HepG2 (cell line): ENCODE measurements around the gene SS18L1. TPM values are rescaled to one million over a fixed set of nuclear protein-coding genes. Genes with fewer than 3 reads are reported as not detected.
A peak's percentile ranks its signal among the peaks of the same experiment; 100 is the strongest.

Experiments used
- ARID2 ChIP-seq: sonication (generic); formaldehyde crosslinking; IDR thresholded peaks from 2 replicates; pipeline ENCODE4 v1.8.1; 2022; ENCODE audit warnings: mild to moderate bottlenecking, missing genetic modification reagents, borderline replicate concordance
- CEBPG ChIP-seq: IDR thresholded peaks from 2 replicates; pipeline ENCODE4 v1.6.1; 2016
- EED ChIP-seq: sonication (generic); formaldehyde crosslinking; IDR thresholded peaks from 2 replicates; pipeline ENCODE4 v1.5.0; 2020; ENCODE audit warnings: mild to moderate bottlenecking, missing genetic modification reagents
- ELF1 ChIP-seq: sonication (generic); formaldehyde crosslinking; IDR thresholded peaks from 2 replicates; pipeline ENCODE4 v1.4.0; 2020; ENCODE audit warnings: missing genetic modification reagents
- ELF3 ChIP-seq: IDR thresholded peaks from 2 replicates; pipeline ENCODE4 v1.6.1; 2016; ENCODE audit warnings: missing genetic modification reagents, missing compliant biosample characterization
- HDAC2 ChIP-seq: sonication (generic); formaldehyde crosslinking; IDR thresholded peaks from 2 replicates; pipeline ENCODE4 v1.4.0; 2020; ENCODE audit warnings: missing genetic modification reagents
- MEF2D ChIP-seq: sonication (generic); formaldehyde crosslinking; IDR thresholded peaks from 2 replicates; pipeline ENCODE4 v1.5.1; 2020; ENCODE audit warnings: mild to moderate bottlenecking, missing genetic modification reagents
- MYC ChIP-seq: sonication (generic); formaldehyde crosslinking; IDR thresholded peaks from 2 replicates; pipeline ENCODE4 v1.9.0; 2021; ENCODE audit warnings: missing genetic modification reagents, borderline replicate concordance
- NKX3-1 ChIP-seq: sonication (generic); formaldehyde crosslinking; IDR thresholded peaks from 2 replicates; pipeline ENCODE4 v1.5.0; 2020; ENCODE audit warnings: missing genetic modification reagents
- PHB2 ChIP-seq: fragments of 450-650 bp; IDR thresholded peaks from 2 replicates; pipeline ENCODE4 v1.6.1; 2018; ENCODE audit not compliant: partially characterized antibody
- THRA ChIP-seq: sonication (generic); formaldehyde crosslinking; IDR thresholded peaks from 2 replicates; pipeline ENCODE4 v1.4.0; 2020; ENCODE audit warnings: missing genetic modification reagents, borderline replicate concordance
- THYN1 ChIP-seq: sonication (generic); formaldehyde crosslinking; IDR thresholded peaks from 2 replicates; pipeline ENCODE4 v1.8.1; 2023; ENCODE audit warnings: low read depth, mild to moderate bottlenecking, moderate library complexity, missing genetic modification reagents, borderline replicate concordance
- ZNF335 ChIP-seq: sonication (generic); formaldehyde crosslinking; IDR thresholded peaks from 2 replicates; pipeline ENCODE4 v1.4.0; 2020; ENCODE audit warnings: missing genetic modification reagents
- ZNF367 ChIP-seq: sonication (generic); formaldehyde crosslinking; IDR thresholded peaks from 2 replicates; pipeline ENCODE4 v1.4.0; 2020; ENCODE audit warnings: missing genetic modification reagents, borderline replicate concordance
- ZNF543 ChIP-seq: sonication (generic); formaldehyde crosslinking; IDR thresholded peaks from 2 replicates; pipeline ENCODE4 v1.4.0; 2020; ENCODE audit warnings: mild to moderate bottlenecking, missing genetic modification reagents
- ZNF691 ChIP-seq: sonication (generic); formaldehyde crosslinking; IDR thresholded peaks from 2 replicates; pipeline ENCODE4 v1.4.0; 2020; ENCODE audit warnings: missing genetic modification reagents, low read depth, mild to moderate bottlenecking, borderline replicate concordance
- ZNF83 ChIP-seq: sonication (generic); formaldehyde crosslinking; IDR thresholded peaks from 2 replicates; pipeline ENCODE4 v1.4.0; 2020; ENCODE audit warnings: missing genetic modification reagents, mild to moderate bottlenecking, borderline replicate concordance
- polyA plus RNA-seq, 8 experiments: library from polyadenylated mRNA; depleted of rRNA in 3 of 8; stranded (reverse) in 7 of 8; unstranded in 1 of 8; fragments of >200 nt; fragmentation: Illumina TruSeq in 4 of 8; extraction: Trizol in 4 of 8; gene quantifications; 2 replicates each; pipeline versions ENCODE4 v1.2.1 to v1.2.3, GENCODE V29; 2011 to 2016; ENCODE audit warnings: low read depth in 4 of 8, missing spikeins in 1 of 8, mixed read lengths in 1 of 8; ENCODE audit not compliant: insufficient read depth in 1 of 8
- total RNA-seq, 5 experiments: library from RNA; depleted of rRNA; stranded (reverse); fragments of >200 nt; fragmentation: Illumina TruSeq; extraction: Trizol; gene quantifications; 2 replicates each; pipeline ENCODE4 v1.2.3, GENCODE V29; 2016; ENCODE audit warnings: low read depth in 1 of 5
- TF ChIP-seq, protein P1 (sequence below): fragments of 450-650 bp; IDR thresholded peaks from 2 replicates; pipeline ENCODE4 v1.6.1; 2017
- TF ChIP-seq, protein P2 (sequence below): sonication (generic); formaldehyde crosslinking; IDR thresholded peaks from 2 replicates; pipeline ENCODE4 v1.8.0; 2022; ENCODE audit warnings: mild to moderate bottlenecking, missing genetic modification reagents, borderline replicate concordance
- TF ChIP-seq, protein P3 (sequence below): sonication (generic); formaldehyde crosslinking; IDR thresholded peaks from 2 replicates; pipeline ENCODE4 v1.8.0; 2022; ENCODE audit warnings: mild to moderate bottlenecking, missing genetic modification reagents, moderate library complexity
- TF ChIP-seq, protein P4 (sequence below): sonication (generic); formaldehyde crosslinking; IDR thresholded peaks from 2 replicates; pipeline ENCODE4 v1.4.0; 2020; ENCODE audit warnings: missing genetic modification reagents

The SS18L1 gene
- total and polyA plus RNA-seq, 2 of the 13 experiments (the other 11 are each of a cell fraction or from before 2014, with no cell fraction given): 17.8 to 27.6 TPM

GRCh38 chr20:62182469-62183425 is 39.2 kb downstream of the SS18L1 start, which contains the start of gene MTG2 (continued):
- TF ChIP-seq PHB2: no peak
- peak; percentile 87 for TF ChIP-seq EED (CRISPR knock-in tag)
- TF ChIP-seq, protein P1, sequence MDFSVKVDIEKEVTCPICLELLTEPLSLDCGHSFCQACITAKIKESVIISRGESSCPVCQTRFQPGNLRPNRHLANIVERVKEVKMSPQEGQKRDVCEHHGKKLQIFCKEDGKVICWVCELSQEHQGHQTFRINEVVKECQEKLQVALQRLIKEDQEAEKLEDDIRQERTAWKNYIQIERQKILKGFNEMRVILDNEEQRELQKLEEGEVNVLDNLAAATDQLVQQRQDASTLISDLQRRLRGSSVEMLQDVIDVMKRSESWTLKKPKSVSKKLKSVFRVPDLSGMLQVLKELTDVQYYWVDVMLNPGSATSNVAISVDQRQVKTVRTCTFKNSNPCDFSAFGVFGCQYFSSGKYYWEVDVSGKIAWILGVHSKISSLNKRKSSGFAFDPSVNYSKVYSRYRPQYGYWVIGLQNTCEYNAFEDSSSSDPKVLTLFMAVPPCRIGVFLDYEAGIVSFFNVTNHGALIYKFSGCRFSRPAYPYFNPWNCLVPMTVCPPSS: no peak
- TF ChIP-seq, protein P2, sequence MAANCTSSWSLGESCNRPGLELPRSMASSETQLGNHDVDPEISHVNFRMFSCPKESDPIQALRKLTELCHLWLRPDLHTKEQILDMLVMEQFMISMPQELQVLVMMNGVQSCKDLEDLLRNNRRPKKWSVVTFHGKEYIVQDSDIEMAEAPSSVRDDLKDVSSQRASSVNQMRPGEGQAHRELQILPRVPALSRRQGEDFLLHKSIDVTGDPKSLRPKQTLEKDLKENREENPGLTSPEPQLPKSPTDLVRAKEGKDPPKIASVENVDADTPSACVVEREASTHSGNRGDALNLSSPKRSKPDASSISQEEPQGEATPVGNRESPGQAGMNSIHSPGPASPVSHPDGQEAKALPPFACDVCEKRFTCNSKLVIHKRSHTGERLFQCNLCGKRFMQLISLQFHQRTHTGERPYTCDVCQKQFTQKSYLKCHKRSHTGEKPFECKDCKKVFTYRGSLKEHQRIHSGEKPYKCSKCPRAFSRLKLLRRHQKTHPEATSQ: peak; percentile 32; the same call in 1 of the 2 replicates
- TF ChIP-seq ZNF335 (CRISPR knock-in tag): peak; percentile 86; the same call in 1 of the 2 replicates
- peak; percentile 80; the same call in 1 of the 2 replicates for TF ChIP-seq ZNF83 (CRISPR knock-in tag)
- TF ChIP-seq ELF3 (CRISPR knock-in tag): peak; percentile 96
- TF ChIP-seq ZNF691: peak; percentile 99
- TF ChIP-seq MYC: peak; percentile 98
- peak; percentile 99 for TF ChIP-seq NKX3-1
- TF ChIP-seq, protein P3, sequence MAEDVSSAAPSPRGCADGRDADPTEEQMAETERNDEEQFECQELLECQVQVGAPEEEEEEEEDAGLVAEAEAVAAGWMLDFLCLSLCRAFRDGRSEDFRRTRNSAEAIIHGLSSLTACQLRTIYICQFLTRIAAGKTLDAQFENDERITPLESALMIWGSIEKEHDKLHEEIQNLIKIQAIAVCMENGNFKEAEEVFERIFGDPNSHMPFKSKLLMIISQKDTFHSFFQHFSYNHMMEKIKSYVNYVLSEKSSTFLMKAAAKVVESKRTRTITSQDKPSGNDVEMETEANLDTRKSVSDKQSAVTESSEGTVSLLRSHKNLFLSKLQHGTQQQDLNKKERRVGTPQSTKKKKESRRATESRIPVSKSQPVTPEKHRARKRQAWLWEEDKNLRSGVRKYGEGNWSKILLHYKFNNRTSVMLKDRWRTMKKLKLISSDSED (CRISPR knock-in tag): no peak
- TF ChIP-seq ZNF367 (CRISPR knock-in tag): peak; percentile 98
- TF ChIP-seq, protein P4, sequence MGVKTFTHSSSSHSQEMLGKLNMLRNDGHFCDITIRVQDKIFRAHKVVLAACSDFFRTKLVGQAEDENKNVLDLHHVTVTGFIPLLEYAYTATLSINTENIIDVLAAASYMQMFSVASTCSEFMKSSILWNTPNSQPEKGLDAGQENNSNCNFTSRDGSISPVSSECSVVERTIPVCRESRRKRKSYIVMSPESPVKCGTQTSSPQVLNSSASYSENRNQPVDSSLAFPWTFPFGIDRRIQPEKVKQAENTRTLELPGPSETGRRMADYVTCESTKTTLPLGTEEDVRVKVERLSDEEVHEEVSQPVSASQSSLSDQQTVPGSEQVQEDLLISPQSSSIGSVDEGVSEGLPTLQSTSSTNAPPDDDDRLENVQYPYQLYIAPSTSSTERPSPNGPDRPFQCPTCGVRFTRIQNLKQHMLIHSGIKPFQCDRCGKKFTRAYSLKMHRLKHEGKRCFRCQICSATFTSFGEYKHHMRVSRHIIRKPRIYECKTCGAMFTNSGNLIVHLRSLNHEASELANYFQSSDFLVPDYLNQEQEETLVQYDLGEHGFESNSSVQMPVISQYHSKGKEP (CRISPR knock-in tag): no peak; the same call in 1 of the 2 replicates
- TF ChIP-seq ARID2: peak; percentile 98
- peak; percentile 91 for TF ChIP-seq MEF2D
- 0 out of 2 replicates have a peak, but pooled peaks have one; percentile 26 for TF ChIP-seq CEBPG (CRISPR knock-in tag)
- TF ChIP-seq THYN1: 0 out of 2 replicates have a peak, but pooled peaks have one; percentile 23
- TF ChIP-seq ELF1 (CRISPR knock-in tag): peak; percentile 98
- TF ChIP-seq HDAC2 (CRISPR knock-in tag): peak; percentile 92
- TF ChIP-seq THRA: peak; percentile 78
- peak; percentile 97; the same call in 1 of the 2 replicates for TF ChIP-seq ZNF543 (CRISPR knock-in tag)
